ENCODE measurements around the gene MADD.
"Not testable (repeated sequence)": the region's sequence is repeated elsewhere in the genome, so short reads cannot be mapped to it uniquely, and the experiment has no call there.

The MADD gene

DNA sequence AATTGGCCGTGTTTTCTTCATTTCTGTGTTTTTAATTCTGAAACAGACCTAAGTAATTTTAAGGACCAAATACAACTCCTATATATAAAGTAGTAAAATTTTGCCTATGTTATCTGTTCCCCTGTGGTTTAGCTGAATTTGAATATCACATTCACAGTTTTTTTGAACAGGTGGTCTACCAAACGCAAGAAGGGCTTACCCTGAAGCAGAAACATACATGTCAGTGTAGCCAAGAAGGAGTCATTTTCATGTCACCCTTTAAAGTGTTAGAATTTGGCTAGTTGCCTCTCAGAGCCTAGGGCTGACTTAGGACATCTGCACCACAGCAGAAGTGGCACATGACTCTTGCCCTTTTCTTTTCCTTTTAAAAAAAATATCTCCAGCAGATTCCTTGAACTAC, 48.2 kb downstream of the MADD start:
- DNase-seq (ENCODE audit: low spot score): no peak

DNA sequence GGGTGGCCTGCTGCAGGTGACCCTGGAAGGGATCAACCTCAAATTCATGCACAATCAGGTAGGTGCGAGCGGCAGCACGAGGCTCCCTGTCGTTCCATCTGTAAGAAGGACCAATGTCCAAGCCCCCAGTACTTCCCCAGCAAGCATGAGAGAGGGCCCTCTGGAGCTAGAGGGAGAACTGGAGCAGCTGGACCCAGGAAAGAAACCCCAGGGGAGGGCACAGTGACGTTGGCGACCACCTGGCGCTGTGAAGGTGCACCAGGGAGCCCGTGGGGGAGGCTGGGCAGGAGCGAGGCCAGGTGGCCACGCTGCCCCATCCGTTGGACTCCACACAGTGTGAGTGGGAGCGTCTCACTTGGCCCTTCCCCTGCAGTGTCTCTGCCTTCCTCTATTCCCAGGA, 54.6 kb downstream of the MADD start:
- no peak for DNase-seq (ENCODE audit: low spot score)

DNA sequence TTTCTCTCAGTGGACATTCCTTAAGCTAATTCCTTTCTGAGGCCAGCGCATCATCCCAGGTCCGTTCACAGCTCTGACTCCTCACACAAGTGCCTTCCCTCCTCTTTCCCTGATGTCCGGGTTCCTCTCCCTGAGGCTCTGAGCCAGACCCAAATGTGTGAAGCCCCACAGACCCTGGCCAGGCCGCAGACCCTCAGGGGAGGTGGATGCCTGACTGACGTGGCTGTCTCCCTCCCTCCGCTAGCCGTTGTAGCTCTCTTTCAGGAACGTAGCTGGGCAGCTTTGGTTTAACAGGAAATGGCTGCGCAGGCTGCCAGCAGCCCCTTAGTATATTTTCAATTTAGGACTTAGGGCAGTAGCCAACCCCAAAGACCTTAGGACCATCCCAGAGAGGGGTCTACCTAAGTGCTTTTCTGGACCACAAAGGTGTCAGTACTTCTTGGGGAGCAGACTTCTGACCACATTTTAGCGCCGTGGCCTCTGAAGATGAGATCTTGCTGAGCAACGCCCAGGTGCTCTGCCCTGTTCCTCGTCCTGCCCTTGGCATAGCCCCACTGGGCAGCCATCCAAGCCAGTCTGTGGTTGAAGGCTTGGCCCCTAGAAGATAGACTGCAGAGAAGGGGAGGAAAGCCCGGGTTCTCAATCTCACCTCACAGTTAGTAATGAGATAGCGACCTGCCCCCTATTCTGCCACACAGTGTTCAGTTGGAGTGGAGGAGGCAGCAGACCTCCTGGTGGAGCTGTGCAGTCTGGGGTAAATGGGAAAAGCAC, 55.5 kb downstream of the MADD start:
- no peak for DNase-seq (ENCODE audit: low spot score)

DNA sequence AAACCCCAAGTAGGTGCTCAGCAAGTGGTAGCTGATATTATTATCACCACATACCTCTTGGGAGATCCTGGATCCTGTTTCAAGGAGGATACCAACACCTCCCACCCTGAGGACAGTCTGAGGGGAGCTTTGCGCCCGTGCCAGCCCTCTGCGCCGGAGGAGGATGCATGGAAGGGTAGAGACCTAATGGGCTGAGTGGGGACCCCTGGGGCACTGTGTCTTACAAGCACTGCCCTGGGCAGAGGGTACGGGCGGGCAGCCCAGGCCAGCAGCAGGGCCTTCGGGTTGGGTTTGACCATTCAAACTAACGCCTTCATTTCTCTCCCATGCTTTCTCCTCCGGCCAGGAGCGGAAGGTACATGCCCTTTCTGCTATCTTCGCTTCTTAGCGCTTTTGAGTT, 56.3 kb downstream of the MADD start:
- no peak for DNase-seq (ENCODE audit: low spot score)

DNA sequence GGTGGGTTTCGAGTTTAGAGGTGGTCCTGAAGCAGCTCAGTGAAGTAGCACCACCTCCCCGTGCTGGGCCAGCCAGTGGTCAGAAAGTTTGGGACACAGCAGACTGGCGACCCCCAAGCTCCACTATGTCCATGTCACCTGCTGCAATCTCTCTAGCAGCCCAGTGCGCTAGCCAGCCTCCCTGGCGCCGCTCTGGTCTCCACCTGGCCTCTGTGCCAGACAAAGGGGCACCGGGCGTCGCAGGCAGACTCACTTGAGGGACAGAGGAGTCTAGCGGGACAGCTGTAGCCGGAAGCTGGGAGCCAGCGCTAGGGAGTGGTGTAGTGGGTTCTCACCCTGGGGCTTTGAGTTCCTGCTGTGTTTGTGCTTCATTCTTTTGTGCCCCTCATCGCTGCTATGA, 57.1 kb downstream of the MADD start:
- no peak for DNase-seq (ENCODE audit: low spot score)

DNA sequence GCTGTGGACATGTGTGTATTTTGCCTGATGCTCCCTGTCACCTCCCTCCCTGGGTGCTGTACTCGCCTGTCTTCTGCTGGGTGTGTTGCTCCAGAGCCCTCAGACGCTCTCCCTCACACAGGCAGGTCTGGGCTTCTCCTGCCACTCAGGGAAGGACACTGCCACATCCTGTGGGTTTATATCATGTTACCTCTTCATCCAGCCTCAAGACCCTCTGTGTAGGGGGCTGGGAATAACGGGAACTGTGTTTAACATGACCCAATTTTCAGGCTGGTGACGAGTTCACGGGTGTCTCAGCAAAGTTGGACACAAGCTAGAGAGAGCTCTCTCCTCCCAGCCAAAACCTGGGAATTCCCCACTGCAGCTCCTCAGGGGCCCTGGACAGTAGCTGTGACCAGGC, 58.0 kb downstream of the MADD start:
- DNase-seq (ENCODE audit: low spot score): no peak

DNA sequence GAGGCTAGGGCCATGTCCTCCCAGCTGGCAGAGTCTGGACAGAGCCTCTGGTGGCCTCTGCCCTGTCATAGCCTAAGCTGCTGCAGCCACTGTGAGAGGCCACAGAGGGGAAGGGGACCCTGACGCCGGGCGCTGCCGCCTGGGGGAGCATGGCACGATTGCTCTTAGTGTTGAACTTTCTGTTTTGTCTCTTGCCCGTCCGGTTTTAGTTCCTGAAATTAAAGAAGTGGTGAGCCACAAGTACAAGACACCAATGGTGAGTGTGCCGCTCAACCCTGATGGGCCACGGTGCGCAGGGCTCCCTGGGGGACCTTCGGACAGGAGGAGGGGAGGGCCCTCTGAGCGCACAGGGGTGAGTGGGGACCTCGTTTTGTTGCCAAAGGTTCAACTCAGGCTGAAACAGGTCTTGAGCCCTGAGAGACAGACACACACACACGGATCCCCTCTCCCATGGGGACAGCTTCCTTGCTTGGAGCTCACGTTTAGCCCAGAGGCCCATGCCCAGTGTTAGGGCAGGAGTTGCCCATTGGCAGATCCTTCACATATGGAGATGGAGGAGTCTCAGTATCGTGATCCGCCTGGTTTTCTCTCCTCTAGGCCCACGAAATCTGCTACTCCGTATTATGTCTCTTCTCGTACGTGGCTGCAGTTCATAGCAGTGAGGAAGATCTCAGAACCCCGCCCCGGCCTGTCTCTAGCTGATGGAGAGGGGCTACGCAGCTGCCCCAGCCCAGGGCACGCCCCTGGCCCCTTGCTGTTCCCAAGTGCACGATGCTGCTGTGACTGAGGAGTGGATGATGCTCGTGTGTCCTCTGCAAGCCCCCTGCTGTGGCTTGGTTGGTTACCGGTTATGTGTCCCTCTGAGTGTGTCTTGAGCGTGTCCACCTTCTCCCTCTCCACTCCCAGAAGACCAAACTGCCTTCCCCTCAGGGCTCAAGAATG, 58.8 kb downstream of the MADD start:
- DNase-seq (ENCODE audit: low spot score): no peak

DNA sequence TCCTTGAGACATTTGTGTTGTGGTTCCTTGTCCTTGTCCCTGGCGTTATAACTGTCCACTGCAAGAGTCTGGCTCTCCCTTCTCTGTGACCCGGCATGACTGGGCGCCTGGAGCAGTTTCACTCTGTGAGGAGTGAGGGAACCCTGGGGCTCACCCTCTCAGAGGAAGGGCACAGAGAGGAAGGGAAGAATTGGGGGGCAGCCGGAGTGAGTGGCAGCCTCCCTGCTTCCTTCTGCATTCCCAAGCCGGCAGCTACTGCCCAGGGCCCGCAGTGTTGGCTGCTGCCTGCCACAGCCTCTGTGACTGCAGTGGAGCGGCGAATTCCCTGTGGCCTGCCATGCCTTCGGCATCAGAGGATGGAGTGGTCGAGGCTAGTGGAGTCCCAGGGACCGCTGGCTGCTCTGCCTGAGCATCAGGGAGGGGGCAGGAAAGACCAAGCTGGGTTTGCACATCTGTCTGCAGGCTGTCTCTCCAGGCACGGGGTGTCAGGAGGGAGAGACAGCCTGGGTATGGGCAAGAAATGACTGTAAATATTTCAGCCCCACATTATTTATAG, 59.6 kb downstream of the MADD start:
- DNase-seq (ENCODE audit: low spot score): no peak

DNA sequence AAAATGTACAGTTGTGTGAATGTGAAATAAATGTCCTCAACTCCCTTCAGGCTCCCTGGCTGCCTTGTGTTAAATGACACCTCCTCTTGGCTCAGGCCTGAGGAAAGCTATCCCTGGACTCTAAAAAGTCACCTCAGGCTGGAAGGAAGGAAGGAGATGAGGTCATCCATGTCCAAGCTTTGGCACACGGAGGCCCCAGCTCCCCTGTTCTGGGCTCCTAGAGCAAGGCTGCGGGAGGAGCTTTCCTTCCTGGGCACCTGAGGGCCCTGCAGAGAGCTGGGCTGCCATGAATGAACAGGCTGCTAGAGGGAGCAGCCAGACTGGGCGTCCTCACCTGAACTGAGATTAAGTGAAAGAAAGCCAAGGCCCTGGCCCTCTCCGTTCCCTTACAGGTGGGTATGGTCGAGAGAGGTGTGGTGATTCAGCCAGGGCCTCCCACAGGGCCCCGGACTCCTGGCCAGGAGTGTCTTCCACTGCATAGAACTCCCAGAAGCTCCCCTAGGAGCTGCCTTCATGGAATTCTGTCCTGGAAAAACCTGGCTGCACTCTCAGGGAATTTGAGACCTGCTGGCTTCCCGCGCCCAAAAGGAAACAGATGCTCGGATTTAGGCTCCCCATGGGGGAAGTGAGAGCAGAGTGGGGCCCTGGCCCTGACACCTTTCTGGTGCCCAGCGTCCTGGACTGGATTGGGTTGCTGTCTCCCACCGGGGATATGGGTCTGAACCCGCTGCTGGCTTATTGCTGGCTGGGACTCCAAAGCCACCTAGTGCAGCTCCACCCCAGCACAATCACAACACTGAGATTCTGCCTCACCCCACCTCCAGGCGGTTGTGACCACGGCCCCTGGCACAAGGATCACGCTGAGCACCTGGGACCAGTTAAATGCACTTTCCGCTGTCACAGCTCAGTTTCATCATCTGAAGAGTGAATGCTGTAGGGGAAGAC, 60.3 kb downstream of the MADD start:
- no peak for DNase-seq (ENCODE audit: low spot score)

DNA sequence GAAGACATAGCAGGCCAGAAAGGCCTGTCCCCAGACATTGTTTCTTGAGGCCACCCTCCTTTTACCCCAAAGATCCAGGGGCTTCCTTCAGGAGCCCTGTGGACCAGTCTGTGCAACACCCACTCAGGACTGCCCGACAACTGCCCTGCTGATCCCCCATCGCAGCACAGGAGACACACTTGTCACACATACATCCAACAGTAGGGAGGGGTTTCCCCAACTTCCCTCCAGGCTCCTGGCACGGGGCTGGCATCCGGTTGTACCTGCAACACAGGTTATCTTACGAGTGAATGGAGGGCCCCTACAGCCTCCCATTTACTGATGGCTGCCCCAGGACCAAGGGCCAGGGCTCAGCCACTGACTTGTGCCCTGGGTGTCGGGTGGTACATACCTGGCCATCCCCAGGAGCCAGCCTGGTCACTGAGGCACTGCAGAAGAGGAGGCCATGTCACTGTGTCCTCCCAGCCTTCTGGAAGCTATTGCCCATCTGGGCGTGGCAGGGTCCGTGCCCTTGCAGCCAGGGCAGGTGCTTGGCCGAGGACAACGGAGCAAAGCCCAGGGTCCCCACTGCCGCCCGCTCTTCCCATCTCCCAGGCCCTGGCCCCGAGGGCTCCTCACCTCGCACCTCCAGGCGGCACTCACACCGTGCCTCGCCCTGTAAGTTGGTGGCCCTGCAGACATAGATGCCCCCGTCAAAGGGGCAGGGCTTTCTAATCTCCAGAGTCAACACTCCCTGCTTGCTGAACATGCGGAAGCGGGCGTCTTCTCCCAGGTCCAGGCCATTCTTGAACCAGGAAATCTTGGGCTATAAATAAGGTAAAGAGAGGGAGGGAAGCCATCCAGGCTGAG, 61.7 kb downstream of the MADD start:
- no peak for DNase-seq (ENCODE audit: low spot score)

DNA sequence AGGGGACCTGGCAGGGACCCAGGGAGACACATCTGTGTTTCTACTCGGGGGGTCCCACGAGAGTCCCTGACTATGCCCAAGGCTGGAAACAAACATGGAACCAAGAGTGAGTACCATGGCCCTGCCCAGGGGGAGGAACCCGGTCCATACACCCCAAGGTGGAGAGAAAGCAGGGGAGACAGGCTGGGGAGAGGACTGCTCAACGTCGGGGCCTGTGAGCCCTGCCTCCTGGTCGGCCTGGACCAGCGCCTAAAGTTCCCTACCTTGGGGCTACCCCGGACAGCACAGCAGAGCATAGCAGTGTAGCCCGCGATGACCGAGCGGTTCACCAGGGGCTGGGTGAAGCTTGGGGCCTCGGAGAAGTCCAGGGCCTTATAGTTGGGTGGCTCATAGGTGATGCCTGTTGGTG, 62.4 kb downstream of the MADD start:
- no peak for DNase-seq (ENCODE audit: low spot score)

DNA sequence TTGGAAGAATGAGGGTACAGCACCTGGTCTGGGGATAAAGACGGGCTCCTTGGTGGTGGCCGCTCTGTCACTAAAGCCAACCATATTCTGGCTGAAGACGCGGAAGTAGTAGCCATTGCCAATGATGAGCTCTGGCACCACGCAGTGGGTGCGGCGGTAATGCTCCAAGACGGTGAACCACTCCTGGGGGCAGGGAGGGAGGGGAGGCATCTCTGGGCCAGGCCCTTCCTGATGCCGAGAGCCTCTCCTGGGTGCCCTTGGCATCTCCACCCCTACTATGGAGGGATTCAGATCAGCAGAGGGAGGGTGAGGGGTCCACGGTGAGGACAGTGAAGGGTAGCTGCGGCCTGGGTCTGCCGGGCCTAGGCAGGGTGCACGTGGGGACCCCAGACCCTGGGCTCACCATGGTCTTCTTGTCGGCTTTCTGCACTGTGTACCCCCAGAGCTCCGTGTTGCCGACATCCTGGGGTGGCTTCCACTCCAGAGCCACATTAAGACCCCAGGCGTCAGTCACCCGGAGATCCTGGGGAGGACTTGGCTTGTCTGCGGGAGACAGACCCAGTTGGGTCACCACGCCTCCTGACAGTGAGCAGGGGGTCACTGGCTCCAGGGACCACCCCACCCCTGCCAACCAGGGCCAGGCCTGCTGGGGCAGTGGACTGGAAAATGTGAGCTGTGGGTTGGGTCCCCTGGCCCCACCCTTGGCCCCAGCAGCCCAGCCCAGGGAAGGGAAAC, 63.0 kb downstream of the MADD start:
- DNase-seq (ENCODE audit: low spot score): no peak

DNA sequence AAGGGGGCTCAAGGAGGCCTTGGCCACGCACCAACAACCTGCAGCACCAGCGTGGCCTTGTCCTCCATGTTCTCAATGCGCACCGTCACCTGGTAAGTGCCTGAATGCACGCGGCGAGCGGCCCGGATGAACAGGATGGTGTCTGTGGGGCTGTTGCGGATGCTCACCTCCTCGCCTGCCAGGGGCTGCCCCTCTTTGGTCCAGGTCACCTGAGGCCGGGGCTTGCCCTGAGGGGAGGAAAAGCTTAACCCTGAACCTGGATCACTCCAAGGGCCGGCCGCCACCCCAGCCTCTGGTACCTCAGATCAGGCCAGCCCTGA, 63.6 kb downstream of the MADD start:
- no peak for DNase-seq (ENCODE audit: low spot score)

DNA sequence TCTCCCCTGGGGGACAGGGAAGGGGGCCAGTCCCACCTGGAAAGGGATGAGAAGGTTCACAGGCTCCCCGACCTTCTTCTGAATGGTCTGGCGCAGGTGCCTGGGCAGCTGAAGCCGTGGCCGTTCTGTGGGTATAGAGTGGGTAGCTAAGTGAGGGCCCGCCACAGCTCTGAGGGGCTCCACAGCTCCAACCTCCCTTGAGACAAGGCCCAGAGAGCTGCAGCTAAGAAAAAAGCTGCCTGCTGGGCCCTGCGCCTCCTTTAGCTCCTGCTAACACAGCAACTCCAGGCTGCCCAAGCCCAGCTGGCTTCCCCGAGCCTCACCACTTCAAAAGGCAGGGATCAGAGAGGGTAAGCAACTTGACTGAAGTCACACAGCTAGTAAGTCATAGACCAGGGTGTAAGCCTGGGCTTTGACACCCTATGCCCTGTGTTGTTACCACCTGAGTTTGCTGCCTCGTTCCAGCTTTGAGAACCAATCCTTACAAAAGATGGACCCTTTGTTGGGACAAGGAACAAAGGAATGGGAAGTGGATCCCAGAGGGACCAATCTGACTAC, 64.0 kb downstream of the MADD start:
- no peak for DNase-seq (ENCODE audit: low spot score)

DNA sequence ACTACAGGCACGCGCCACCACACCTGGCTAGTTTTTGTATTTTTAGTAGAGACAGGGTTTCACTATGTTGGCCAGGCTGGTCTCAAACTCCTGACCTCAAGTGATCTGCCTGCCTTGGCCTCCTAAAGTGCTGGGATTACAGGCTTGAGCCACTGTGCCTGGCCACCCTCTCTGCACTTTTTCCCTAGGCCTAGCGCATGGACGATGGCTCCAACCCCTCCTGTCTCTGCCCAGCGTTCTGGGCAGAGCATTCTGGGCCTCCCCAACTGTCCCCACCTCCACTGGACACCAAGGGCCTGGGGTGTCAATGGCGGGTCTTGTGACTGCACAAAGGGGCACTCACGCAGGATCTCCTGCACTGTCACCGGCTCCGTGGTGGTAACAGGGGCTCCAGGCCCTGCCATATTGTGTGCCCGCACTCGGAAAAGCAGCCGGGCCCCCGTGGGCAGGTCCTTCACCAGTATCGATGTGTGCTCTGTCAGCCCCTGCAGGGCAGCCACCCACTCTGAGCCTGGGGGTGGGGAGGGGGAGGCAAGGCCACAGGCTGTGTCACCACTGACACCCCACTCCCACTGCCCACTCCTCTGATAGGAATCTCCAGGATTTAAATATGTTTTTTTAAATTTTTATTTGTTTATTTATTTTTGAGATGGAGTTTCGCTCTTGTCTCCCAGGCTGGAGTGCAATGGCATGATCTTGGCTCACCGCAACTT, 64.9 kb downstream of the MADD start:
- not testable (repeated sequence) for DNase-seq (ENCODE audit: low spot score)

DNA sequence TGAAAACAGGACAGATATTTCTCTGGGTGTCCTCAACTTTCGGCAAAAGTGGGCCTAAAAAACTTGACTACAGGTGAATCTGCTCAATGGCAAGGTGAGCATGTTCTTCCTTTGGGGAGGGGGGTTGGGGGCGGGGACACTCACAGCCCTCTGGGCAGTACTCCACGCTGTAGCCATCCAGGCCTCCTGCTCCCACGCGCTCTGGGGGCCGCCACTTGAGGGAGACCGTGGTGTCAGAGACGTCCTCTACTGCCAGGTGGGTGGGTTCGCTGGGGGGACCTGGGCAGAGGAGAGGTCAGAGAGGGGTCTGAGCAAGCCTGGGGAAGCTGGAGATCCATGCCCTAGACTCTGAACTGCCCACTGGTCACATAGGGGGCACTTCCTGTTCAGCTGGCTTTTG, 65.8 kb downstream of the MADD start:
- no peak for DNase-seq (ENCODE audit: low spot score)

DNA sequence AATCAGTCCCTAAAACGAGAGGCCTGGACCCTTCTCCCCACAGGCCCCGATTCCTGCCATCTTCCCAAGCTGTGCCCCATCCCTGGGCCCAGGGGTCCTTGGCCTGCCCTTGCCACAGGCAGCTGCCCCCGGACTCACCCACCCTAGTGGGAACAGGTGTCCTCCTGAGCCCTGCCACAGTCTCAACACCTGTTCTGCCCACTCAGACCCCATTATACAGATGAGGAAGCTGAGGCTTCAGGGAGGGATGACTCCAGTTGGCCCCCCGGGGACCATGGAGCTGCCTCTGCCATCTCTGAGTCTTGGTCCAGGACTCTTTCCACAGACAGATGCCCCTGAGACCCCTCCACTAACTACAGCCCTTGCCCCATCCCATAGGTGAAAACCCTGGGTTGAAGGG, 66.7 kb downstream of the MADD start:
- DNase-seq (ENCODE audit: low spot score): no peak

DNA sequence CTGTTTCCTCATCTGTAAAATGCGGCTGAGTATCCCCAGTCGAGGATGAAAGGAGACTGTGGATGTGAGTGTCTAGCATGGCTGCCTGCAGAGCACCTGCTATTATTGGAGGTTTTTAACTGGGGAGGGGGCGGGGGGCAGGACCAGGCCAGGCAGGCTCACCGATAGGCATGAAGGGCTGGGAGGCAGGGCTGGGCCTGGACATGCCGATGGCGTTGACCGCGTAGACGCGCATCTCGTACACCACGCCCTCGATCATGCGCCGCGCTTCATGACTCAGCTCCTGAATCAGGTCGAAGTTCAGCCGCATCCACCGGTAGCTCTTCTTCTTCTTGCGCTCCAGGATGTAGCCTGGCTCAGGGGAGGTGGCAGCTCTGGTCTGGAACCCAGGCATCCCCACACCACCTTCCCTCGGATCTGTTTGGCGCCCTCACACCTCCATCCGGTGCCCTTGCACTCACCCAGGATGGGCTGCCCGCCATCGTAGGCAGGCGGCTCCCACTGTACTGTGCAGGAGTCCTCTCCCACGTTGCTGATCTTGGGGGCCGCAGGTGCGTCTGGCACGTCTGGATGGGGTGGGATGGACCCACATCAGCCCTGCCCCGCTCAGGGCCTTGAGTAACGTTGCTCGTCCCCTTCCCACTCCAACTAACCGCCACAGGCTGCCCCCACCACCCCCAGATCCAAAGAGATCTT, 67.4 kb downstream of the MADD start:
- no peak for DNase-seq (ENCODE audit: low spot score)
